NB4 (cell line): ENCODE measurements around the gene CFL1.
"Not testable (repeated sequence)": the region's sequence is repeated elsewhere in the genome, so short reads cannot be mapped to it uniquely, and the experiment has no call there.

Experiments used
- DNase-seq: peaks from one replicate; pipeline ENCODE4 v3.0.0; 2010; ENCODE audit warnings: low read depth
- H3K4me3 ChIP-seq: one replicate; pipeline ENCODE4 v1.5.1; 2011; ENCODE audit warnings: mild to moderate bottlenecking, low read depth, low read length, moderate library complexity
- CTCF ChIP-seq: IDR thresholded peaks from one replicate; pipeline ENCODE4 v1.5.1; 2012; ENCODE audit warnings: low read depth, low read length
- MAX ChIP-seq: IDR thresholded peaks from 2 replicates; pipeline ENCODE4 v1.6.1; 2011; ENCODE audit warnings: low read depth, low read length
- MYC ChIP-seq: IDR thresholded peaks from 2 replicates; pipeline ENCODE4 v1.6.1; 2011; ENCODE audit warnings: low read depth, low read length
- POLR2A ChIP-seq: IDR thresholded peaks from 2 replicates; pipeline ENCODE4 v1.6.1; 2011; ENCODE audit warnings: mild to moderate bottlenecking; ENCODE audit not compliant: insufficient read length; ENCODE audit errors: extremely low read depth

Gene CFL1

GRCh38 chr11:65895482-65895981 lies 37.6 kb upstream of the CFL1 start:
- TF ChIP-seq MYC: no peak
- no peak for TF ChIP-seq POLR2A
- no peak for TF ChIP-seq CTCF
- TF ChIP-seq MAX: no peak
- no peak overlapping the region for H3K4me3 ChIP-seq
- DNase-seq: no peak

GRCh38 chr11:65894034-65894591 lies 36.1 kb upstream of the CFL1 start:
- no peak for TF ChIP-seq POLR2A
- TF ChIP-seq MAX: no peak
- TF ChIP-seq MYC: no peak
- no peak for TF ChIP-seq CTCF
- no peak overlapping the region for H3K4me3 ChIP-seq
- no peak for DNase-seq

GRCh38 chr11:65892661-65893317 lies 34.8 kb upstream of the CFL1 start:
- TF ChIP-seq MAX (no peak), CTCF (no peak), POLR2A (no peak), MYC (no peak)
- no peak for DNase-seq
- peak overlapping the region; percentile 78 for H3K4me3 ChIP-seq

GRCh38 chr11:65892137-65892540 lies 34.2 kb upstream of the CFL1 start:
- not testable (repeated sequence) for DNase-seq
- peak overlapping the region; percentile 78 for H3K4me3 ChIP-seq

- H3K4me3 ChIP-seq: peak overlapping the region; percentile 78
- peak; percentile 84 for DNase-seq
- peak; percentile 78 for TF ChIP-seq MYC
- TF ChIP-seq POLR2A: peak; percentile 10
- TF ChIP-seq MAX: peak; percentile 47; the same call in 1 of the 2 replicates
- TF ChIP-seq CTCF: peak; percentile 53
Observed at GRCh38 chr11:65891219-65892136, 33.5 kb upstream of the CFL1 start.
